Neural cell (in vitro differentiated cells): Measurements from ENCODE around the gene RASGEF1B. TPM values are rescaled to one million over a fixed set of nuclear protein-coding genes. Genes with fewer than 3 reads are reported as not detected.

Source experiments
- H2AFZ ChIP-seq: fragments of 200-600, 300-800 bp; sonication (generic), shearing (Covaris generic); 2 replicates; pipeline ENCODE4 v1.6.0; 2014; ENCODE audit warnings: low read depth, mild to moderate bottlenecking, antibody characterized with exemption, low read length, moderate library complexity
- H3F3A ChIP-seq: fragments of 200-600 bp; shearing (Covaris generic); 2 replicates; pipeline ENCODE4 v1.6.1; 2016; ENCODE audit warnings: mild to moderate bottlenecking, moderate library complexity, mixed read lengths, antibody characterized with exemption, low read length; ENCODE audit not compliant: insufficient read depth, poor library complexity, severe bottlenecking
- H3K27ac ChIP-seq: fragments of 200-600, 300-800 bp; sonication (generic), shearing (Covaris generic); 2 replicates; pipeline ENCODE4 v1.5.1; 2014; ENCODE audit warnings: mild to moderate bottlenecking, low read length, moderate library complexity
- H3K27me3 ChIP-seq: fragments of 300-800, 200-600 bp; sonication (generic), shearing (Covaris generic); 2 replicates; pipeline ENCODE4 v1.6.0; 2014; ENCODE audit warnings: mild to moderate bottlenecking, low read depth, low read length, moderate library complexity; ENCODE audit not compliant: insufficient read depth
- H3K36me3 ChIP-seq: fragments of 300-800, 200-600 bp; sonication (generic), shearing (Covaris generic); 2 replicates; pipeline ENCODE4 v1.5.1; 2014; ENCODE audit warnings: mild to moderate bottlenecking, antibody characterized with exemption, low read length, moderate library complexity; ENCODE audit not compliant: insufficient read depth
- H3K4me2 ChIP-seq: fragments of 300-800, 200-600 bp; sonication (generic), shearing (Covaris generic); 2 replicates; pipeline ENCODE4 v1.6.0; 2014; ENCODE audit warnings: mild to moderate bottlenecking, low read length
- H3K4me3 ChIP-seq: fragments of 300-800, 200-600 bp; sonication (generic), shearing (Covaris generic); 2 replicates; pipeline ENCODE4 v1.5.1; 2014; ENCODE audit warnings: mild to moderate bottlenecking, low read length, moderate library complexity
- H3K79me2 ChIP-seq: fragments of 200-600 bp; shearing (Covaris generic); replicated peaks from 2 replicates; pipeline ENCODE4 v1.6.0; 2014; ENCODE audit warnings: mild to moderate bottlenecking, low read length, moderate library complexity; ENCODE audit not compliant: insufficient read depth
- H3K9ac ChIP-seq: fragments of 300-800, 200-600 bp; sonication (generic), shearing (Covaris generic); 2 replicates; pipeline ENCODE4 v1.6.1; 2016; ENCODE audit warnings: mild to moderate bottlenecking, low read length, mixed read lengths
- H3K9me2 ChIP-seq: fragments of 200-600 bp; shearing (Covaris generic); 2 replicates; pipeline ENCODE4 v1.6.1; 2016; ENCODE audit warnings: mild to moderate bottlenecking, low read length, mixed read lengths; ENCODE audit not compliant: insufficient read depth
- H3K9me3 ChIP-seq: fragments of 200-600, 300-800 bp; sonication (generic), shearing (Covaris generic); 2 replicates; pipeline ENCODE4 v1.6.1; 2016; ENCODE audit warnings: mild to moderate bottlenecking, mixed run types, low read length, moderate library complexity, mixed read lengths
- H4K20me1 ChIP-seq: fragments of 200-600 bp; shearing (Covaris generic); 2 replicates; pipeline ENCODE4 v1.6.1; 2016; ENCODE audit warnings: mild to moderate bottlenecking, mixed run types; ENCODE audit not compliant: insufficient read depth
- EP300 ChIP-seq: fragments of 450-650 bp; conservative IDR thresholded peaks from 2 replicates; pipeline ENCODE4 v1.6.1; 2014; ENCODE audit warnings: antibody characterized with exemption, mild to moderate bottlenecking, moderate library complexity; ENCODE audit not compliant: poor library complexity, severe bottlenecking
- EZH2 ChIP-seq: fragments of 200-600, 300-800 bp; shearing (Covaris generic), sonication (generic); IDR thresholded peaks from 2 replicates; pipeline ENCODE4 v1.6.1; 2014; ENCODE audit warnings: antibody characterized with exemption, low read length, borderline replicate concordance, mild to moderate bottlenecking; ENCODE audit not compliant: insufficient read depth, poor library complexity, severe bottlenecking
- MXI1 ChIP-seq: fragments of 450-650 bp; conservative IDR thresholded peaks from 2 replicates; pipeline ENCODE4 v1.6.1; 2014; ENCODE audit warnings: antibody characterized with exemption, mild to moderate bottlenecking; ENCODE audit not compliant: poor library complexity, severe bottlenecking
- POLR2AphosphoS5 ChIP-seq: IDR thresholded peaks from 2 replicates; pipeline ENCODE4 v1.6.1; 2012
- REST ChIP-seq: IDR thresholded peaks from 2 replicates; pipeline ENCODE4 v1.6.1; 2012; ENCODE audit warnings: borderline replicate concordance
- SMC3 ChIP-seq: fragments of 450-650 bp; conservative IDR thresholded peaks from 2 replicates; pipeline ENCODE4 v1.6.1; 2014; ENCODE audit warnings: antibody characterized with exemption, mild to moderate bottlenecking, moderate library complexity; ENCODE audit not compliant: poor library complexity
- TAF1 ChIP-seq: IDR thresholded peaks from 2 replicates; pipeline ENCODE4 v1.6.1; 2012; ENCODE audit warnings: low read depth
- polyA plus RNA-seq: library from polyadenylated mRNA; depleted of rRNA; stranded (reverse); fragments of >200 nt; gene quantifications from 2 replicates; pipeline ENCODE4 v1.2.3, GENCODE V29; 2014

RASGEF1B gene
- polyA plus RNA-seq, 1 donor from 2014 or later: 21.5 TPM

GRCh38 chr4:81376720-81377119 lies 95.0 kb downstream of the RASGEF1B start:
- Histone ChIP-seq H3K27ac (no peak overlapping the region), H3K27me3 (no peaks in the 10 kb centered on the region), H3K79me2 (no peaks in the 10 kb centered on the region), H3K4me2 (no peak overlapping the region), H3K9ac (no peak overlapping the region), H3K9me3 (no peaks in the 10 kb centered on the region), H3K4me3 (no peak overlapping the region), H3K9me2 (no peaks in the 10 kb centered on the region), H3K36me3 (no peaks in the 10 kb centered on the region), H4K20me1 (no peaks in the 10 kb centered on the region), H3F3A (no peaks in the 10 kb centered on the region), H2AFZ (no peak overlapping the region)
- TF ChIP-seq REST: no peak
- TF ChIP-seq EZH2: no peak
- no peak for TF ChIP-seq POLR2AphosphoS5
- no peak for TF ChIP-seq MXI1
- no peak for TF ChIP-seq EP300
- TF ChIP-seq SMC3: no peak
- no peak for TF ChIP-seq TAF1
